Activated CD8-positive, alpha-beta memory T cell treated with anti-CD3 and anti-CD28 coated beads, Interleukin-2, amount 50 U/mL, for 1 hour (primary cell): Measurements from ENCODE around the gene PSEN1.

Experiments used
- DNase-seq: peaks from one replicate; pipeline ENCODE4 v3.0.0-alpha.2; 2020; ENCODE audit errors: extremely low read depth

PSEN1 gene

GRCh38 chr14:73239393-73240241 lies 103.3 kb downstream of the PSEN1 start:
- DNase-seq, result no peak

DNA sequence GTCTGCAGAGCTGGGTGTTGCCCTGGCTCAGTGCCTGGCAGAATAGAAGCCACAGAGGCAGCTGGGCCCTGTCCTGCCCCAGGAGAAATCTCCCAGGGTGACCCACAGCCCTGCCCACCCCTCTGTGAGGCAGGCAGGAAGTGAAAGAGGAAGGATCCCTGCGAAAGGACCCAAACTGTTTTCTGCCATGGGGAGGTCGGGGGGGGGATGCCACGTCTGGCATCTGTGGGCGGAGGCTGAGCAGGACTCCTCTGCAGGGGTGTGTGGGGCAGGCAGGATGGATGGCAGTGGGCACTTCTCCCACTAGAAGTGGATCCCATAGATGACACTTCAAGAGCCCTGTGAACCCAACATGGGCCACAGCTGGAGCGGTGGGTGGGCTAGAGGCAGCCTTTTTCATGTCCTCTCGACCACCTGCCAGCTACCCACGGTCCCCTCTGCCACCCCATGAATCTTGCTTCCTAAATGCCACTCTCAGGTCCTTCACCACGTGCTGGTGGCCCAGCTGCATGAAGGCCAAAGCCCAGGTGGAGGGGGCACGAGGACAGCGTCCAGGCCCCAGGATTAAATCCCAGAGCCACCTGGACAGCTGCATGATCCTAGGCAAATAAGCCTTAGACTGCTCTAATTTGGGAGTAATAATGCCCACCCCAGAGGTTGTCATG lies 104.6 kb downstream of the PSEN1 start:
- no peak for DNase-seq

GRCh38 chr14:73241481-73242165 lies 105.3 kb downstream of the PSEN1 start:
- no peak for DNase-seq

- no peak for DNase-seq
These were observed 106.1 kb downstream of the PSEN1 start for GRCh38 chr14:73242357-73242901.

GRCh38 chr14:73243341-73243740 lies 107.0 kb downstream of the PSEN1 start:
- no peak for DNase-seq

GRCh38 chr14:73243748-73244147 lies 107.4 kb downstream of the PSEN1 start:
- no peak for DNase-seq

DNA sequence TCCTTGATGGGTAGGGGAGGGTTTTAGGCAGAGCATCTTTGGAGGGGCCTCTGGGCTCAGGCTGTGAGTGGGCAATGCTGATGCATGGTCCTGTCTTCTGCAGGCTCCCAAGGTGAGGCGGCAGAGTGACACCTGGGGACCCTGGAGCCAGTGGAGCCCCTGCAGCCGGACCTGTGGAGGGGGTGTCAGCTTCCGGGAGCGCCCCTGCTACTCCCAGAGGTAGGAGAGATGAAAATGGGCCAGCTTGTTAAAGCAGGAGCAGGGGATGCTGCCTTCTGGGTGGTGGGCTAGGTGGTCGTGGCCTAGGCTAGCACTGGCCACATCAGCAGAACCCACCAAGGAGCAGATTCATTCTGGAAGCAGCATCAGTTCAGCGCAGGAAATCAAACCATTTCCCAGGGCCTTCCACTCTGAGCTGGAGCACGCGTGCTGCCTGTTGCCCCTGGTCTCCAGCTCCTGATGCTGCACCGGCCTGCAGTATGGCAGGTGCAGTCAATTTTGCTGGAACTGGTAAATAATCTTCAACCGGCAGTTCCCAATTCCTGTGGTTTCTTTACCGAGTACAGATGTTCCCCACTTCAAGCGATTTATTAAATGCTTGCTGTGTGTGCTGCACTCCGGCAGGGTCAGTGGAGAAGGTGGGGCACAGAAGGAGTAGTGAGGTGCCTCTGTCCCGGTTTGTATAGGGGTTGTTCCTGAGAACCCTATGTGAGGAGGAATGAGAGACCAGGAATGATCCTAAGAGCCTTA lies 108.4 kb downstream of the PSEN1 start:
- no peak for DNase-seq

DNA sequence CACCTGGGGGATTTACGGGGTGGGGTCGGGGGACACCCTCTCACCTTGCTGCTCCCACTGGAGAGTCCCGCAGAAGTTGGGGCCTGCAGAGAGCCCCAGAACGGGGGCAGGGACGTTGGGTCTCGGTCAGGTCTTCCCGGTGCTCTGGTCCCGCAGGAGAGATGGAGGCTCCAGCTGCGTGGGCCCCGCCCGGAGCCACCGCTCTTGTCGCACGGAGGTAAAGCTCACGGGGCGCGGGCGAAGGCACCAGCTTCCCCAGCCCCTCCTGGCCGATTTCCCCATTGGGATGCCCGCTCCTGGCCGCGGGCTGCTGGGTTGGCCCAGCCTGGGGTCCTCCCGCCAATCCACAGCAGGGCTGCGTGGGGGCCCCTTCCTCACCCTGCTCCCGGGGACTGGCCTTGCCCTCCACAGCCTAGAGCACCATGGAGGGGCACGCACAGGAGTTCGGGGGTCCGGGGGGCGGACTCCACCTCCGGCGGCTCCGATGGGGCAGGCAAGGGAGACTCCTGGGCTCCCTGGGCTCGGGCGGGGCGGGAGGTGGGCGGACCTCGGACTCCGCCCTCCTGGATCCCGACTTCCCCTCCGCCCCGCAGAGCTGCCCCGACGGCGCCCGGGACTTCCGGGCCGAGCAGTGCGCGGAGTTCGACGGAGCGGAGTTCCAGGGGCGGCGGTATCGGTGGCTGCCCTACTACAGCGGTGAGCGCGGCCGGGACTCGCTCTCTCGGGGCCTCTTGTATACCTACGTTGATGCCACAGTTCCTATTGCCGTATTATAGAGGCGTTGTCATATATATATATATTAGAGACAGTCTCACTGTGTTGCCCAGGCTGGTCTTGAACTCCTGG lies 109.4 kb downstream of the PSEN1 start:
- DNase-seq, result no peak

GRCh38 chr14:73246387-73247150 lies 110.3 kb downstream of the PSEN1 start:
- no peak for DNase-seq

- no peak for DNase-seq
These were observed 112.0 kb downstream of the PSEN1 start for GRCh38 chr14:73248108-73248868.

DNA sequence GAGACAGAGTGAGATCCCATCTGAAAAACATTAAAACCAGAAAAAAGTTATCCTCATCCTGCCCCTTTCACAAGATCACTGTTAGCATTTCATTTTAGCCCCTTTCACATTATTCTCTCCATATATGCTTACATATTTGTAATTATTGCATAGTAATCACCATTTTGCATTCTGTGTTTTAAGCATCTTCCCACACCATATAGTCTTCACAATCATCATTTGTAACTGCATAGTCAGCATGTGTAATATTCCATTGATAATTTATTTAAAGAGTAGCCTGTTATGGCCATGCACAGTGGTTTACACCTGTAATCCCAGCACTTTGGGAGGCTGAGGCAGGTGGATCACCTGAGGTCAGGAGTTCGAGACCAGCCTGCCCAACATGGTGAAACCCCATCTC lies 112.8 kb downstream of the PSEN1 start:
- DNase-seq, result no peak

DNA sequence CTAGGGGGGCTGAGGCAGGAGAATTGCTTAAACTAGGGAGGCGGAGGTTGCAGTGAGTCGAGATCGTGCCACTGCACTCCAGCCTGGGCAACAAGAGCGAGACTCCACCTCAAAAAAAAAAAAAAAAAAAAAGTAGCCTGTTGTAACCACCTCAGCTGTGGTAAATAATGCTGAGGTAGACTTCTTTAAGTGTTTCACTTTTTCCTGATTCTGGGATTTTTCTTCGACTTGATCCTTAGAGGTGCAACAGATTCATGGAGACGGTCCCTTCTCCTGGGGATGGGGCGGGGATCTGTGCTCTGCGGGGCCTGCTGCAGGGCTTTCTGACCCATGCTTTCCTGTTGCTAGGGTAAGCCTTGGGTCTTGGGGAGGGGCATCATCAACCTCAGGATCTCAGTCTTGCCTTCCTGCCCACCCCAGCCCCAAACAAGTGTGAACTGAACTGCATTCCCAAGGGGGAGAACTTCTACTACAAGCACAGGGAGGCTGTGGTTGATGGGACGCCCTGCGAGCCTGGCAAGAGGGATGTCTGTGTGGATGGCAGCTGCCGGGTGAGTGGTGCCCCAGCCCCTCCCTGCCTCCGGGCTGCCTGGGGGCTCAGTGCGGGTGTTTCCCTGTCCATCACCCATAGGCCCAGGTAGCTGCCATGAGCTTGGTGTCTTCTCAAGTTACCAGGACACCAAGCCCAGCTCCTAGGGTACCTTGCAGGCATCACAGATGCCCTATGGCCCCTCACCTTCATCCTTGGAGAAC lies 113.4 kb downstream of the PSEN1 start:
- no peak for DNase-seq

GRCh38 chr14:73250317-73250713 lies 114.0 kb downstream of the PSEN1 start:
- no peak for DNase-seq

DNA sequence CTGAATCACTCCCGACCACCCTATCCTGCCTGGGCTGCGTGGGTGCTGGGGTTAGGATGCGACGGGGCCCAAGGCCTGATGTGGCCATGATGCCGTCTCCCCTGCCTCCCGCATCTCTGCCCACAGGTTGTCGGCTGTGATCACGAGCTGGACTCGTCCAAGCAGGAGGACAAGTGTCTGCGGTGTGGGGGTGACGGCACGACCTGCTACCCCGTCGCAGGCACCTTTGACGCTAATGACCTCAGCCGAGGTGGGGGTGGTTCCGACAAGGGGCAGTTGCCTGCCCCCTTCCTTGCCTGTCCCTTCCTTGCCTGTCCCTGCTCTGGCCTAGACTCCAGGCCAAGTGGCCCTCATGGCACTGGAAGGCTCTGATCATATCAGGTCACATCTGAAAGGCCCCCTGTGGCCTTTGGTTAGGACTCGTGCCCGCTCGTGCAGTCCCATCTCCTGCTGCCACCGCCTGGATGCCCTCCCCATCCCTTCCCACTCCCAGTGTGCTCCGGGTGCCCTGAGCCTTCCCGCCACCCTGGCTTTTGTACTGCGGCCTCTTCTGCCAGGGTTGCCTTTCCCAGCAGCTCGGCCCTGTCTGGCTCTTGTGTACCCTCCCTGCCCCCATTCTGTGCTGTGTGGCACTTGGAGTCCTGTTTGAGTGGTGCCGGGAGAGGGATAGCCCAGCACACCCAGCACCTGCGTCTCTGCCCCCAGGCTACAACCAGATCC lies 114.6 kb downstream of the PSEN1 start:
- DNase-seq, result no peak

DNA sequence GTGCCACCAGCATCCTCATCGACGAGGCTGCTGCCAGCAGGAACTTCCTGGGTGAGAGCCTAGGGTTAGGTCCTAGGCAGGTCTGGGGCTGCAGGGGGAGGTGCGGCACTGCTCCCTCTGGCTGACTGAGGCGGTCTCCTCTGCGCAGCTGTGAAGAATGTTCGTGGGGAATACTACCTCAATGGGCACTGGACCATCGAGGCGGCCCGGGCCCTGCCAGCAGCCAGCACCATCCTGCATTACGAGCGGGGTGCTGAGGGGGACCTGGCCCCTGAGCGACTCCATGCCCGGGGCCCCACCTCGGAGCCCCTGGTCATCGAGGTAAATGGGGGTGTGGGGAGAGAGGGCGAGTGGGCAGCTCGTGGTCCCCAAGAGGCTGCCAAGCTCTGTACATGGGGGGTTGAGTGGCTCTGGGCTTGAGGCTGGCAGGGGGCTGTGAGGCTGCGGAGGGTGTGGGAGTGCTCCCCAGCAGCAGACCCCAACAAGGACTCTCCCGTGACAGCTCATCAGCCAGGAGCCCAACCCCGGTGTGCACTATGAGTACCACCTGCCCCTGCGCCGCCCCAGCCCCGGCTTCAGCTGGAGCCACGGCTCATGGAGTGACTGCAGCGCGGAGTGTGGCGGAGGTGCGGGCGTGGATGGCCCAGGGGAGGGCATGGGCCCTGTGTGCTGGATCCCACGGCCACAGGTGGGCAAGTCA lies 115.4 kb downstream of the PSEN1 start:
- no peak for DNase-seq

GRCh38 chr14:73252491-73253322 lies 116.4 kb downstream of the PSEN1 start:
- no peak for DNase-seq

GRCh38 chr14:73253323-73253610 lies 117.0 kb downstream of the PSEN1 start:
- no peak for DNase-seq
